ENCODE results near the gene FBN1.

The FBN1 gene

DNA sequence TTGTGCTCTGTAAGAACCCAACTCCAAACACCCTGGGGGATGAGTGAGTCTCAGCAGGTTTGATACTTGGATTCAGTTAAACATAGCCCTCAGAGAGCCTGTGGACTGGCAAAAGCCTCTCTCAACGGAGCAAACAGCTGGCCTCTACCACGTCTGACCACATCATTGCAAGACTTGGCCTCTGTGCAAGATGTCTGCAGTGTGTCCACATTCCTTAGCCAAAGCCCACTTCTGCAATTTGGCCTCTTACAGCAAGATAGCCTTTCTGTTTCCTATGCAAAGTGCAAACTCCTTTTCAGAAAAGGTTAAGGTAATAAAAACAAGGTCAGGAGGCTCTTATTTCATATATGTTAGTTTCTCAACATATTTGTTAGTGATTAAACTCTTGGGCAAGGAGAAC lies 27.9 kb downstream of the FBN1 start:
- no peak for DNase-seq

DNA sequence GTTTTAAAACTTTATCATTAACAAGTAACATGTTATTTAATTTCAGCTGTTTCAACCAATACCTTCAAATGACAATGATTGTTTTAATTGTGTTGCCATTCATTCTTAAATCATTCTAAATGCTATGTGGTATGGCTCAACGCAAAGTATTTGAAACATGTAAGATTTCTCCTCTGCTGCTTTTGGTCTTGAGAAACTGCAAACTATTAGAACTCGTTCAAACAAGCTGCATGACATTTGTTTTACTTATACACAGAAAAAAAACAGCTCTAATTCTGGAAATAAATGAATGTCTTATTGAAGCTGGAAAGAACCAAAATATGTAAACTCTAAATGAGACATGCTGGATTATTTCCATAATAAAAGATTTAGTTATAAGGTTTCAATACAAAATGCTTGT lies 29.3 kb downstream of the FBN1 start:
- DNase-seq = no peak

DNA sequence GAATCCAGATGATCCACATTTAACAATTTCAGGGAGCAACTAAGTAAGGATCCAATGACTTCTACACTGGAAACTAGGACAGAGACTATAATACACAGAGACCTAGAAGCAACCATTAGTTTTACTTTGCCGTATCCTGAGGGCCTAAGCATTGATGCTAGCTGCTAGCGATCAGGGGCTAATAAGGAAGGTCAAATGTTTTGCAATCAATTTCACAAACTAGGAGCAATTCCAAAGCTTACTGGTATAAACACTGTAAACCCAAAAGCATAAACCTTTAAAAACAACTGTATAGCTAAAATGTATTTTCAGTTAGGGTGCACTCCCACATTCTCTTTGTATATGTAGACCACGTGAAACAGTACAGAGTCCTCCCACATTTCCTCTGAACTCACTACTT lies 31.5 kb downstream of the FBN1 start:
- DNase-seq = no peak

DNA sequence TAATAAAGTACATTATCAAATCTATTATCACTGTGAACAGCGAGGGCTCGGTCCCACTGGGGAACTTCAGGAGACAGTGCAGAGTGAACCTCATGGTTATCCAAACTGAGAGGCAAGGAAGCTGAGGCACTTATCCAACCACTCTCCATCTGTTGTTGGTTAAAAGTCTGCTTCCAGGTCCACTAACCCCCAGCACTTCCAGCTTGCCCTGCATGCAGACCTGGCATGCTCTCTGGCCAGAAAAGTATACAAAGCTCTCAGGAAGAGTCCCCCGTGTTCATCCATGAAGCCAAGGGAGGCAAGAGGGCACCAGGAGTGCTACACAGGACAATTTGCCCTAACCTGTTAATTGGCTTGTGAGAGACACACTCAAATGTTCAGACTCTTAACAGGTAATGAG lies 36.0 kb downstream of the FBN1 start:
- DNase-seq = no peak

DNA sequence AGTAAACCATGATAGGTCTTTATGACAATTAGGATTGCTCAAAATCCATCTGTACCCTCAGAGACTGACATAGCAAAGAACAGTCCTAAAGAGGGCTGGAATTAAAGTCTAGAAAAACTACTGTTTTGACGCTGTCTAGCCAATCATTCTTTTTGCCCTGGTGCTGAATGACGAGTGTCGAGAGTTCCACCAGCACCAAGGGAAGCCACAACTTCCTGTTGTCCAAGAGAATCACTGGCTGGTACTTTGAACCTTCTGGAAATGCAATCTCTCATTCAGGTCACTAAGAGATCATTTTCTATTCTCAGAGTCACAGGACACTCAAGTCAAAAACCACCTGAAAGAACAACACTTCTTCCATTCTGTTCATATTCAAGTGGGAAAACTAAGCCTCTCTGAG lies 37.7 kb downstream of the FBN1 start:
- DNase-seq = no peak

DNA sequence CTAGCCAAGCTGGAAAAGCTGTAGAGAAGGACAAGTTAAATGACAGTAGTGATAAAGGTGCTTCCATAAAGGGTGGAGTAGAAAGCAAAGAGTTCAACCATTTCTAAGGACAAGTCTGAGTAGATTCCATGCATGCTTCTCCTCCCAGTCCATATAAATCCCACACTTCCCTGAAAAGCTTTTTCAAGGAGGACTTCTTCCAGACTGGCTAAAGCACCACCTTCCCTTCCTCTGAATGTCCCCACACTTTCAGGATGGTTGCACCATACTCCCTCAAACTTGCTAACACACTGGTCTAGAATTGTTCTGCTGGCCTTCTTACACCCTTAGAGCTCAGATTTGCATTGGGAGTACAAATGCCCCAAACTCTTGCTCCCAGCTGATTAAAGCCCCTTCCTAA lies 40.9 kb downstream of the FBN1 start:
- DNase-seq = no peak

GRCh38 chr15:48603922-48604321 lies 41.6 kb downstream of the FBN1 start:
- no peak for DNase-seq

- no peak for DNase-seq
These were observed 42.4 kb downstream of the FBN1 start for GRCh38 chr15:48603123-48603500.

GRCh38 chr15:48602358-48603122 lies 43.0 kb downstream of the FBN1 start:
- DNase-seq = no peak

DNA sequence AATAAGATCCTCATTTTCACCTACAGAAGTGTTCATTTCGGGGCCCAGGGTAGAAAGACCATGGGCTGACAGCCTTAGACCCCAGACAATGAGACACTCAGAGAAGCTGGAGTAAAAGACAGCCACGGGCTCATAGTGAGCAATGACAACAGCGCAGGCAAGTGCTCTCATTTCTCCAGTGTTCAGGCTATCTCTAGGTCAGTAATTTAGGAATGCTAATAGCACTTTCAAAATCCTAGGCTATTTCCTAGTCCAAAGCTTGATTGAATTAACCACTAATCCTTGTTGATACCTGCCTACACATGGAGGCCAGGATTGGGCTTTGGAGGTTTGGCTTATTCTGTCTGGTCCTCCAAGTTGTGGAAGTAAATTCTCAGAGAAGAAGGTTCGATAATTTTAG lies 44.4 kb downstream of the FBN1 start:
- DNase-seq = no peak

DNA sequence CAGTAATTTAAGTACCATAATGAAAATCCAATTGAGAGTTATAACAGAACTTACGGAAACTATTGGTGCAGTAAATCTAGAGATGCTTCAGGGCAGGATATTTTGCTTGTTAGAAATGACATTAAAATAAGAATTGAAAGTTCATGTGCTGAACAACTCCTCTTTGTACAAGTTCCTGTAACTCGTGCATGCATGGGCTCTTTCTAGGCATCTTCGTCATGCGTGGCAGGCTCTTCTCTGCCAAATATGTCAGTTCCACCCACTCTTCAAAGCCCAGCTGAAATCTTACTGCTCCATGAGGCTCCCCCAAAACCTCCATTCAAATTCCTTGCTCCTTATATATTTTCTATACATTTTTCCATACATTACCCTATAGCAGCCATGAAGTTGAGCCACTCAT lies 48.7 kb downstream of the FBN1 start:
- no peak for DNase-seq

GRCh38 chr15:48596415-48596814 lies 49.1 kb downstream of the FBN1 start:
- DNase-seq = no peak

DNA sequence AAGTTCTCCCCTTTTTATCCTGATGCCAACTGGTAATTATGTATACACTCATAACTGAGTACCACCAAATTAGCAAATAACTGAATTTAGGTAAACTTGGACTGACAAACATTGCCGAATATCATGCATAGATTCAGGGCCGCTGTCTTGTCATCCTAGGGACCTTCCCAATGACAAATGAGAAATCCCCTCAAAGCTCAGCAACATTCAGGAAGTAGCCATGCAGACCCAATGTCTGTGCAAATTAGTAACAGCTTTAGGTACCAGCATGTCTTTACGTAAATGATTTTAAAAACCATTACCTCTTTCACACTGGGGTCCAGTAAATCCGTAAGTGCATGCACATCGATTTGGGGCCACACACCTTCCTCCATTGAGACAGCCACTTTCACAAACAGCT lies 49.5 kb downstream of the FBN1 start:
- DNase-seq = no peak

DNA sequence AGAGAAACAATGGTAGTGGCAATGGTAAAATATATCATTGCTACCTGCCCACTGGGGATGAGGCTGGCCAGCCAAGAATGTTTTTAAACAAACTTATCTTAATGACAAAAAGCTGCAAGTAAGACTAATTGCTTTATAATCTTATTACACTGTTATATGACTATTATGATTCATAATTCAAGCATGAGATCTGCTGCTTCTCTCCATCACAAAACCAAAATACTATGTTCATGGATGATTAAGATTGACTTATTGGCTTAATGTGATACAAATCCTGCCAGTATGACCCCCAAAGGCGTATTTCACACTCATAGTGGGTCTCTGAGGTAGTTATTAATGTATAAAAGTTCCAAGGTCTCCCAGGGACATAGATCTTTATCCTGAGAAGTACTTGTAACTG lies 52.6 kb downstream of the FBN1 start:
- no peak for DNase-seq

DNA sequence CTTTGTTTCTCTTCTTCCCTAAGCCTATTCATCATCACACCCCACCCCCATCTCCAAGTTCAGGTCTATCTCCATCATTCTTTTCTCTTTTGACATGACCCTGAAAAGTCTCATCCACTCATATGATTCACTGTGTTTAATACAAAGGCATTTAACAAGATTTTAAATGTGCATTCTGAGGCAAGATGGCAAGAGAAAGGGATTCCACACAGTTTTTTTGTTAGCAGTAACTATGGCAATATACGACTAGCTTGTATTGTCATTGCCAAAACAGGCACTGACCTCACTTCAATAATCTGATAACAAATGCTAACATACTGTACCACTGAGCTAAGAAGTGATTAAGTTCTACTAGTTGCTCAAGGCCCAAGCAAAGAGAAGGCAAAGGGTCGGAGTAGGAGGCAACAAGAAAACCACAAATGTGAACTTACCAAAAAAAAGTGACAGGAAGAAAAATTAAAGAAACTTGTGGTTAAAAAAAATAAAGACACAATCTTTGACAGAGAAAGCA lies 53.2 kb downstream of the FBN1 start:
- DNase-seq = no peak

DNA sequence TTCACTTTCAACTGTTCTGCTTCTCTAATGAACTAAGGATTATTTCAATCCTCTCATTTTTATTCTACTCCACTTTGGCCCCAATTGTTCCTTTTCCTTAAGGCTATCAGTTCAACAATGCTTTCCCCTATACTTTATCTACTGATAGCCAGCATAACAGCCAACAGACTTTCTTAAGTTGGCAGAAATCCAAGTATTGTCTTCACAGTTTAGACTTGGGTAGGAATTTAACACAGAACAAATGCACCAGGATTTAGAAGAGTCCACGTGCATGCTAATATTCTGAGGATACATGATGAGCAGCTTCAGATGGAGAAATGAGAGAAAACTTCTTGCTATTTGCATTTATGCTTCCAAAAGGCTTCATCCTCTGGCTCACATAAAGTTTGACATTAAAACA lies 54.8 kb downstream of the FBN1 start:
- no peak for DNase-seq

GRCh38 chr15:48584812-48585563 lies 60.5 kb downstream of the FBN1 start:
- no peak for DNase-seq

DNA sequence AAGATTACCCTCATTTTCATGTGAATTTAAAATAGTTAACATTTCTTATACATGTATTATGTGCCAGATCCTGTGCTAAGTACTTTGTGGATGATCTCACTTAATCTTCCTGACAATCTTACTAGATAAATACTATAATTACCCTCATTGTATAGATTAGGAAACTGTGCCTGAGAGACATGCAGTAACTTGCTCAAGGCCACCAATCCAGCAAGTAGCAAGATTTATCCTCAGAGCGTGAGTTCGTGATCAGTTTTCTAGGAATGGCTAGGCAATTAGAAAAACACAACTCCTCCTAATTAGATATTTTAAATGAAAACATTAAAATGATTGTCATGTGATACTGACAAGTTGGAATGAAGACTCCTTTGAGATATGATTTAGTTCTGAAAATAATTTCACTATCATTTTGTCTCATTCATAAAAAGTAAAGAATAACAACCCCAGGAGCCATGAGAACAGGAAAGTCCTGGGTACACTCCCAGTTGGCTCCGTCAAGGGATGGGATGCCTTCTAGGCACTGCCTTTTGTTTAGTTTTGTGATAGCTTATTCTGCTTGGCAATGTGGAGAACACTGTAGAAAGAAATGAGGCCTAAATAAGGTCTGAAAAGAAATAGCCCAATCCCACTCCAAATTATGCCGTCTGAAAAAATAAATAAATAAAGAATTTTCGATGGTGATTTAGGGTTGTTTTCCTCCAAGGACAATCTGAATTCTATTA lies 61.3 kb downstream of the FBN1 start:
- no peak for DNase-seq

GRCh38 chr15:48582452-48583247 lies 62.9 kb downstream of the FBN1 start:
- DNase-seq = no peak

GRCh38 chr15:48581219-48581618 lies 64.3 kb downstream of the FBN1 start:
- no peak for DNase-seq

DNA sequence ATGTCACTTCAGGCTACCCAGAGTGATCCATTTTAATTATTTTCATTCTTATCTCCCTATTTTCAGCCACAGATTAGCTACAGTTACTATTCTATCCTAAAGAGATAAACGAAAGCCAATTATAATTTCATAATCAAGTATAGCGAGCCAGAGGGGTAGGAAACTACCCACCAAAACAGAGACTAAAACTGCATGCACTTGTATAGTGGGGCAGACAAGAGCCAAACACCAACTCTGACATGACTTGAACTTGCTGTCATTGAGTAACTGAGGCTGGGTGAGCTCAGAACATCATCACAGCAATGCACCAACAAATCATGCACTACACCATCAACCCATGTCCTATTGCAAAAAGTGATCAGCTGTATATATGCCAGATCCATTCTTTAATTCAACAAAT lies 64.8 kb downstream of the FBN1 start:
- no peak for DNase-seq

DNA sequence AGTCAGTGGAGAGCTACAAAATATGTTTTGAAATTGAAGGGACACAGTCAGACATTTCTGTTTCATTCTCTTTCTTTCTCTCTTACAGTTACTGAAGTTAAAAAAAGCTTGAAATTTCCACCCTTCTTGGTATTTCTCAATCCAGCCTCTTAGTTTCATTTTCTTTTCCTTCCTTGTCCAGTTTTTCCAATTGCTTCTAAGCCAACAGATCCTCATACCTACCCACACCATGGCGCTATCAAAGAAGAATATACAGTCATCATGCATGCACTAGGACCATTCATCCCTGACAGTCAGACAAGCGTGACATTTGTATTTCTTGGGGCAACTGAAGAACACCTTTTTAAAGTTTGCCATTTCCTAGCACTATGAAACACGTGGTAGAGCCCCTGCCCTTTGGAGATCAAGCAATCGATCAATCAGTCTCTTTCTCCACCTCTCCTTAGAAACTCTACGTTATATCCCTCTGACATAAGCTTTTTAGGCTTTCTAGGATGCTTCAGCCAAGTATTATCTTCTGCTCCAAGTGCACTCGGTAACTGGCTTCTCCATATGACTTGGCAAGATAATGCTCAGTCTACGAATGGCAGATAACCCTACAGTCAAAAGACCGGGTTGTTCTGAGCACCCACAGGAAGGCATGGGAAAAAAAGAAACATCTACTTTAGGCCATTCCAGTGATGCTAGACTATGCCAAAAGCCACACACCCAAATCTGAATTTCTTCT lies 65.4 kb downstream of the FBN1 start:
- no peak for DNase-seq
